Measurements from ENCODE around the gene CCDC88C. TPM values are rescaled to one million over a fixed set of nuclear protein-coding genes. Genes with fewer than 3 reads are reported as not detected.
A peak's percentile ranks its signal among the peaks of the same experiment; 100 is the strongest.

Gene CCDC88C
- total RNA-seq, 2 experiments from 2014 or later, result 269 to 287 TPM

DNA sequence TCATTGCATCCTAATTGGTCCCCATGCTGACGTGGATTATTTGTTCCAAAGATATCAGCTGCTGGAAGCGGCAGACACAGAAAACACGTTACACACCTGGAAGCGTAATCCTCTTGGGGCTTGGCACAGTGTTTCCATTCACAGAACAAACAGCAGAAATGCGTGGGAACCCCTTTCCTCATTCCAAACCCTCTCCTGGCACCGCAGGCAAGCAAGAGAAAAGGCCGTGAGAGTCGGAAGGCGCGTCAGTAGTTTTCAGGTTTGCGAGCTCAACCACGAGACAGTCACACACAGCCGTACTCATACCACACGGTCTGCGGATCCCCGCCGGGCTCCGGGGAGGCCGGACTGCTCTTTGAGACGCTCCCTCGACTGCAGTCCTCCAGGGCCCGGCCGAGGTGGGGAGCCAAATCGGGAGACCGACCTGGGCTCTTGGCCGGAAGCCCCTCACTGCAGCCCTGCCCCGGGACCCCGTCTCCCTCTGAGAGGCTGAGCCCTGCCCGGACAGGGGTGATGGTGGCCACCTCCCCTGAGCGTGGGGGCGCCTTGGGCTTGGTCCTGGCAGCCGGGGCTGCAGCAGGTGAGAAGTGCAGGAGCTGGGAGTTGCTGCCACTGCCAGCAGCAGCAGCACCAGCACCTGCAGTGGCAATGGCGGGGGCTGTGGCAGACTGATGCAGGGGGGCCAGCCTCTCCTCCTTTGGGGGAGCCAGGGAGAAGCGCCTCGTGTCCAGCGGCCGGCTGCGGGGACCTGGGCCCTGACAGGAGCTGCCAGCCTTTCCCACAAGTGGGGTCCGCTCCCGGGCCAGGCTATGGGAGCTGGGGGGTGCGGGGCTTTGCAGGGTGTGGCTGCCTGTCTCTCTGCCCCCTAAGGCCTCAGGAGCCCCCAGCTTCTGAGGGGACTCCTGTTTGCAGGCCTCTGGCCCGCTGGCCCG, 145.0 kb downstream of the CCDC88C start:
- Histone ChIP-seq H3K9me3 (ENCODE audit: control insufficient read depth in 1 of 2, insufficient read depth in 1 of 2, low read length in 2 of 2) (no peaks in the 10 kb centered on the region), H3K4me1 (ENCODE audit: insufficient read depth, low read length) (no peaks in the 10 kb centered on the region), H3K4me3 (ENCODE audit: low read length) (no peak overlapping the region), H3K27me3 (ENCODE audit: control insufficient read depth in 1 of 2, insufficient read depth in 2 of 2, low read length in 2 of 2) (no peaks in the 10 kb centered on the region), H3K27ac (ENCODE audit: low read depth in 1 of 2, low read length in 2 of 2) (no peak overlapping the region), H3K36me3 (ENCODE audit: insufficient read depth, low read length) (peaks cover 73% of the 10 kb centered on the region)
- Mint-ChIP-seq H3K27me3 (no peaks in the 10 kb centered on the region), H3K36me3 (ENCODE audit: low read depth) (peaks cover 82% of the 10 kb centered on the region), H3K4me3 (no peak overlapping the region), H3K4me1 (ENCODE audit: low read depth) (peaks cover 12% of the 10 kb centered on the region), H3K27ac (no peak overlapping the region), H3K9me3 (no peaks in the 10 kb centered on the region)
- DNase-seq (peak in 1 of 14 experiments; percentile 16), ATAC-seq (ENCODE audit: poor library complexity) (no peak)
- intact Hi-C loops (cut with DNase I, micrococcal nuclease), result no loop called here
- TF ChIP-seq, protein P1, sequence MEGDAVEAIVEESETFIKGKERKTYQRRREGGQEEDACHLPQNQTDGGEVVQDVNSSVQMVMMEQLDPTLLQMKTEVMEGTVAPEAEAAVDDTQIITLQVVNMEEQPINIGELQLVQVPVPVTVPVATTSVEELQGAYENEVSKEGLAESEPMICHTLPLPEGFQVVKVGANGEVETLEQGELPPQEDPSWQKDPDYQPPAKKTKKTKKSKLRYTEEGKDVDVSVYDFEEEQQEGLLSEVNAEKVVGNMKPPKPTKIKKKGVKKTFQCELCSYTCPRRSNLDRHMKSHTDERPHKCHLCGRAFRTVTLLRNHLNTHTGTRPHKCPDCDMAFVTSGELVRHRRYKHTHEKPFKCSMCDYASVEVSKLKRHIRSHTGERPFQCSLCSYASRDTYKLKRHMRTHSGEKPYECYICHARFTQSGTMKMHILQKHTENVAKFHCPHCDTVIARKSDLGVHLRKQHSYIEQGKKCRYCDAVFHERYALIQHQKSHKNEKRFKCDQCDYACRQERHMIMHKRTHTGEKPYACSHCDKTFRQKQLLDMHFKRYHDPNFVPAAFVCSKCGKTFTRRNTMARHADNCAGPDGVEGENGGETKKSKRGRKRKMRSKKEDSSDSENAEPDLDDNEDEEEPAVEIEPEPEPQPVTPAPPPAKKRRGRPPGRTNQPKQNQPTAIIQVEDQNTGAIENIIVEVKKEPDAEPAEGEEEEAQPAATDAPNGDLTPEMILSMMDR (IDR thresholded peaks at IDR 0.05), result no peak
- ChIA-PET POLR2A (interaction anchor here (1.6 kb wide), 1 partner anchor 8 kb away, joined by 5 read pairs; no protein-coding TSS in a partner anchor), CTCF (no interaction called here)

DNA sequence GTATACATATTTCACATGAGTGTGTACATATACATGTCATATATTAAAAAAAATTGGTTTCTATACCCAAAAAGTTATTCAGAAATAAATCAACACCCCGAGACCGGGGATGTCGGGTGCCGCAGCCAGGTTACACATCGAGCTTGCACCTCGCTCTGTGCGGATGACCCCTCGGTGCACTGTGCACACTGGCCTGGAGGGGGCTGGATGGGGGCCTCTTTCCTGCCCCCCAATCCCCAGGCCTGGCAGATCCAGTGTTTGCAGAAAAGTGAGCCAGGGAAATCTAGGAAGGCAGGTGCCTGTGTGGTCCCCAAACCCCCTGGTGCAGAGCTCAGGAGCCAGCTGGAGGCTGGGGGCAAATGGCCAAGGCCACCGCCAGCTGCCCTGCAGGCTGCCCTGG, 146.0 kb downstream of the CCDC88C start:
- intact Hi-C loops (cut with DNase I, micrococcal nuclease), result no loop called here
- Mint-ChIP-seq H3K9me3 (no peaks in the 10 kb centered on the region), H3K36me3 (ENCODE audit: low read depth) (peaks cover 72% of the 10 kb centered on the region), H3K27ac (no peak overlapping the region), H3K4me3 (no peak overlapping the region), H3K4me1 (ENCODE audit: low read depth) (peaks cover 15% of the 10 kb centered on the region), H3K27me3 (no peaks in the 10 kb centered on the region)
- ChIA-PET POLR2A (interaction anchor here (0.8 kb wide), 1 partner anchor 27 kb away, joined by 3 read pairs; the partner anchor contains the start of gene GPR68), CTCF (no interaction called here)
- Histone ChIP-seq H3K4me1 (ENCODE audit: insufficient read depth, low read length) (no peaks in the 10 kb centered on the region), H3K27me3 (ENCODE audit: control insufficient read depth in 1 of 2, insufficient read depth in 2 of 2, low read length in 2 of 2) (no peaks in the 10 kb centered on the region), H3K4me3 (ENCODE audit: low read length) (no peak overlapping the region), H3K36me3 (ENCODE audit: insufficient read depth, low read length) (peaks cover 64% of the 10 kb centered on the region), H3K27ac (ENCODE audit: low read depth in 1 of 2, low read length in 2 of 2) (no peak overlapping the region), H3K9me3 (ENCODE audit: control insufficient read depth in 1 of 2, insufficient read depth in 1 of 2, low read length in 2 of 2) (no peaks in the 10 kb centered on the region)
- TF ChIP-seq, protein P1 (IDR thresholded peaks at IDR 0.05), result no peak
- DNase-seq (peak in 1 of 14 experiments; percentile 13), ATAC-seq (ENCODE audit: poor library complexity) (no peak)

DNA sequence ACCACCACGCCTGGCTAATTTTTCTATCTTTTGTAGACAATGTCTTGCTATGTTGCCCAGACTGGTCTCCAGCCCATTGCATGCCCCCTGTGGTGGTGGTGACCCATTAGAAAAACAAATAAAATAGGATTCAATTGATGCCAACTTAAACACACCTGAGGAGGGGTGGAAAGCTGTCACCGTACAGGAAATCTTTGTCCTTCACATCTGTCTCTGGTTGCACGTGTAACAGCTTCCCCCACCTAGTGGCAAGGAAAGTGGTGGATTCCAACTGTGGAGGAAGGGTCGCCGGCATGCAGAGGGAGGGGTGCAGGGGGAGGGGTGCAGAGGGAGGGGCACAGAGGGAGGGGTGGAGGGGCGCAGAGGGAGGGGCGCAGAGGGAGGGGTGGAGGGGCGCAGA, 147.0 kb downstream of the CCDC88C start:
- Mint-ChIP-seq H3K4me1 (ENCODE audit: low read depth) (peaks cover 22% of the 10 kb centered on the region), H3K27ac (peak overlapping the region; percentile 39), H3K9me3 (no peaks in the 10 kb centered on the region), H3K36me3 (ENCODE audit: low read depth) (peaks cover 64% of the 10 kb centered on the region), H3K4me3 (no peak overlapping the region), H3K27me3 (no peaks in the 10 kb centered on the region)
- ChIA-PET POLR2A (no interaction called here), CTCF (no interaction called here)
- H3K27ac ChIP-seq (ENCODE audit: low read depth in 1 of 2, low read length in 2 of 2), result no peak overlapping the region
- TF ChIP-seq, protein P1 (IDR thresholded peaks at IDR 0.05), result no peak
- intact Hi-C loops (cut with DNase I, micrococcal nuclease), result no loop called here
- no peak overlapping the region for H3K4me3 ChIP-seq (ENCODE audit: low read length)
- ATAC-seq (ENCODE audit: poor library complexity) (peak; percentile 26), DNase-seq (peak in 1 of 14 experiments; percentile 33)
- peaks cover 56% of the 10 kb centered on the region for H3K36me3 ChIP-seq (ENCODE audit: insufficient read depth, low read length)
- H3K9me3 ChIP-seq (ENCODE audit: control insufficient read depth in 1 of 2, insufficient read depth in 1 of 2, low read length in 2 of 2), result no peaks in the 10 kb centered on the region
- H3K27me3 ChIP-seq (ENCODE audit: control insufficient read depth in 1 of 2, insufficient read depth in 2 of 2, low read length in 2 of 2), result no peaks in the 10 kb centered on the region
- no peaks in the 10 kb centered on the region for H3K4me1 ChIP-seq (ENCODE audit: insufficient read depth, low read length)
